HepG2 (cell line): ENCODE data around the gene RFX2. TPM values are rescaled to one million over a fixed set of nuclear protein-coding genes. Genes with fewer than 3 reads are reported as not detected.
A peak's percentile ranks its signal among the peaks of the same experiment; 100 is the strongest.

Experiments used
- ATF6 ChIP-seq: sonication (generic); formaldehyde crosslinking; conservative IDR thresholded peaks from 2 replicates; pipeline ENCODE4 v1.4.0; 2020; ENCODE audit warnings: missing genetic modification reagents
- ATF7 ChIP-seq, 2 experiments: fragments of 450-650 bp in 1 of 2; sonication (generic) in 1 of 2; formaldehyde crosslinking in 1 of 2; IDR thresholded peaks; 2 replicates each; pipeline versions ENCODE4 v1.4.0 to v1.6.1; 2016 to 2020; ENCODE audit warnings: antibody characterized with exemption in 1 of 2, mild to moderate bottlenecking in 1 of 2, missing genetic modification reagents in 1 of 2
- BCL6 ChIP-seq: IDR thresholded peaks from 2 replicates; pipeline ENCODE4 v1.6.1; 2016; ENCODE audit warnings: missing genetic modification reagents, missing compliant biosample characterization
- BHLHE40 ChIP-seq: IDR thresholded peaks from 2 replicates; pipeline ENCODE4 v1.6.1; 2011; ENCODE audit warnings: low read length, improper control_type of control experiment
- FOSL2 ChIP-seq: sonication (generic); formaldehyde crosslinking; IDR thresholded peaks from 2 replicates; pipeline ENCODE4 v1.4.0; 2020; ENCODE audit warnings: missing genetic modification reagents
- MXI1 ChIP-seq: IDR thresholded peaks from 3 replicates; pipeline ENCODE4 v1.6.1; 2012; ENCODE audit warnings: low read depth, low read length, inconsistent platforms, borderline replicate concordance
- PTBP1 ChIP-seq: fragments of 200-400 bp; formaldehyde crosslinking; IDR thresholded peaks from 2 replicates; pipeline ENCODE4 v1.6.1; 2018; ENCODE audit warnings: low read length, low read depth; ENCODE audit not compliant: poor library complexity, severe bottlenecking
- SAP130 ChIP-seq: IDR thresholded peaks from 2 replicates; pipeline ENCODE4 v1.6.1; 2016; ENCODE audit warnings: low read depth
- SIX1 ChIP-seq: sonication (generic); formaldehyde crosslinking; IDR thresholded peaks from 2 replicates; pipeline ENCODE4 v1.4.0; 2020; ENCODE audit warnings: missing genetic modification reagents, borderline replicate concordance
- TEAD3 ChIP-seq: optimal IDR thresholded peaks from 2 replicates; pipeline ENCODE3; 2016; ENCODE audit warnings: borderline replicate concordance
- ZFX ChIP-seq: sonication (generic); formaldehyde crosslinking; IDR thresholded peaks from 2 replicates; pipeline ENCODE4 v1.4.0; 2020; ENCODE audit warnings: mild to moderate bottlenecking, low read depth, missing genetic modification reagents, moderate library complexity
- polyA plus RNA-seq, 8 experiments: library from polyadenylated mRNA; depleted of rRNA in 3 of 8; stranded (reverse) in 7 of 8; unstranded in 1 of 8; fragments of >200 nt; fragmentation: Illumina TruSeq in 4 of 8; extraction: Trizol in 4 of 8; gene quantifications; 2 replicates each; pipeline versions ENCODE4 v1.2.1 to v1.2.3, GENCODE V29; 2011 to 2016; ENCODE audit warnings: low read depth in 4 of 8, missing spikeins in 1 of 8, mixed read lengths in 1 of 8; ENCODE audit not compliant: insufficient read depth in 1 of 8
- total RNA-seq, 5 experiments: library from RNA; depleted of rRNA; stranded (reverse); fragments of >200 nt; fragmentation: Illumina TruSeq; extraction: Trizol; gene quantifications; 2 replicates each; pipeline ENCODE4 v1.2.3, GENCODE V29; 2016; ENCODE audit warnings: low read depth in 1 of 5
- TF ChIP-seq, protein P1 (sequence below): sonication (generic); formaldehyde crosslinking; IDR thresholded peaks from 2 replicates; pipeline ENCODE4 v1.9.0; 2022; ENCODE audit warnings: missing genetic modification reagents, mild to moderate bottlenecking, borderline replicate concordance

RFX2 gene
- total and polyA plus RNA-seq, 2 of the 13 experiments (the other 11 are each of a cell fraction or from before 2014, with no cell fraction given): 2.8 to 3.3 TPM

DNA sequence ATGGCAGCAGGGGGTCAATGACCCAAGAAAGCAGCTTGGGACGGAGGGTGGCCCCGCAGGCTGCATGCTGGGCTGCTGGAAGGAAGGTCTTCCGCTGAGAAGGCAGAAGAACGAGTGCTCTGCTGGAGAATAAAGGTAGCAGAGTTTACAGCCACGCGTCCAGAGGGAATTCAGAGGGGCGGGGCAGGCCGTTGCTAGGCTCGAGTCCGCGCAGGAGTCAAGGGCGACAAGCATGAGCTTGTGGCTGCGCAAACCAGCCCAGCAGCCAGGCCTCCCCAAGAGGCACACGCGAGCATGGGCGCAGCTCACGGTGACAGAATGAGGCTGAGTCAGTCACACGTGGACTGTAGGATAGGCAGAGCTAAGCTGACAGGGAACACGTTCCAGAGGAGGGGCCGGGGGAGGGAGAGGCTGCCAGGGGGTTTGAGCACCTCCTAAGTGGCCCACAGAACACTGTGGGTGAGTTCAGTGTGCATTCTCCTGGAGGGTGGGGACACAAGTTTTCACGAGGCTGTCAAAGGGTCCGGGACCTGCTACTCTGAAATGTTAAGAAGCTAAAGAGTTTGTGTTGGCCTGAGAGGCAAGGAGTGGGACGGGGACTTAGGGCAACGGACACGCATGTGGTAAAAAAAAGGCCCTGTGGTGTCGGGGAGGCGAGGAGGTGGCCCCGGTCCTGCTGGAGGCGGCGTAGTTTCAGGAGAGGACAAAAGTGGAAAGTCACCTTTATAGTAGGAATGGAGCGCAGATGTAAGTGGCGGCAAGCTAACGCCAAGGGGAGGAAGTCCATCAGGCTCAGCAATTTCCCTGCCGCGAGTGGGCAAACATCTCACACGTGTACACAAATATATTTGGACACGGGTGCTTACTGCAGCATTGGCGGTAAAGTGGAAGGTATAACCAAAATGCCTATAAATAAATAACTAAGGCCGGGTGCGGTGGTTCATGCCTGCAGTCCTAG lies 17.7 kb downstream of the RFX2 start (continued):
- TF ChIP-seq MXI1 (peak; percentile 83), BHLHE40 (peak; percentile 59), ATF7 (IDR thresholded peaks at IDR 0.05) (no peak), ATF7 (CRISPR knock-in tag; IDR thresholded peaks at IDR 0.05) (no peak), PTBP1 (no peak), SIX1 (CRISPR knock-in tag) (no peak), SAP130 (CRISPR knock-in tag) (peak; percentile 45; the same call in 1 of the 2 replicates), ATF6 (CRISPR knock-in tag) (no peak), TEAD3 (CRISPR knock-in tag) (peak; percentile 66), FOSL2 (CRISPR knock-in tag) (peak; percentile 43; the same call in 1 of the 2 replicates), ZFX (CRISPR knock-in tag) (peak; percentile 39; the same call in 1 of the 2 replicates), BCL6 (CRISPR knock-in tag) (0 out of 2 replicates have a peak, but pooled peaks have one; percentile 25)
- TF ChIP-seq, protein P1, sequence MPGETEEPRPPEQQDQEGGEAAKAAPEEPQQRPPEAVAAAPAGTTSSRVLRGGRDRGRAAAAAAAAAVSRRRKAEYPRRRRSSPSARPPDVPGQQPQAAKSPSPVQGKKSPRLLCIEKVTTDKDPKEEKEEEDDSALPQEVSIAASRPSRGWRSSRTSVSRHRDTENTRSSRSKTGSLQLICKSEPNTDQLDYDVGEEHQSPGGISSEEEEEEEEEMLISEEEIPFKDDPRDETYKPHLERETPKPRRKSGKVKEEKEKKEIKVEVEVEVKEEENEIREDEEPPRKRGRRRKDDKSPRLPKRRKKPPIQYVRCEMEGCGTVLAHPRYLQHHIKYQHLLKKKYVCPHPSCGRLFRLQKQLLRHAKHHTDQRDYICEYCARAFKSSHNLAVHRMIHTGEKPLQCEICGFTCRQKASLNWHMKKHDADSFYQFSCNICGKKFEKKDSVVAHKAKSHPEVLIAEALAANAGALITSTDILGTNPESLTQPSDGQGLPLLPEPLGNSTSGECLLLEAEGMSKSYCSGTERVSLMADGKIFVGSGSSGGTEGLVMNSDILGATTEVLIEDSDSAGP: peak; percentile 51; the same call in 1 of the 2 replicates
